TTC549 (cell line): ENCODE data around the gene MAP1S.
"Not testable (repeated sequence)": the region's sequence is repeated elsewhere in the genome, so short reads cannot be mapped to it uniquely, and the experiment has no call there.

Source experiments
- FAIRE-seq: peaks from 2 replicates; lab custom pipeline; 2012; peaks lifted over from hg19 to GRCh38; lab: Jason Lieb, UNC

Gene MAP1S

DNA sequence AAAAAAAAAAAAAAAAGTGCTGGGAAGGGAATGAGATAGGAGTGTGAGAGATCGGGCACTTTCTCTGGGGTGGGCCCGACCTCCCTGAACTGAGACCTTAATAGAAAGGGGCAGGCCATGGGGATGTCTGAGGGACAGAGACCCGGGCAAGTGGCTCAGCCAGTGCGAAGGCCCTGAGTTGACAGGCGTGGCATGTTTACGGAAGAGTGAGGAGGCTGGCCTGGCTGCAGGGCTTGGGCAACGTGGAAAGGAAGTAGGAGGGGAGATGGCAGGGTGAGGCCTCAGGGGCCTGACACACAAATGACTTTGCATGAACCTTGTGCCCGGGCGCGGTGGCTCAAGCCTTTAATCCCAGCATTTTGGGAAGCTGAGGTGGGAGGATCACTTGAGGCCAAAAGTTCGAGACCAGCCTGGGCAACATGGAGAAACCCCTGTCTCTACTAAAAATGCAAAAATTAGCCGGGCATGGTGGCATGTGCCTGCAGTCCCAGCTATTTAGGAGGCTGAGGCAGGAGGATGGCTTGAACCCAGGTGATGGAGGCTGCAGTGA, 45.9 kb downstream of the MAP1S start:
- no peak for FAIRE-seq

DNA sequence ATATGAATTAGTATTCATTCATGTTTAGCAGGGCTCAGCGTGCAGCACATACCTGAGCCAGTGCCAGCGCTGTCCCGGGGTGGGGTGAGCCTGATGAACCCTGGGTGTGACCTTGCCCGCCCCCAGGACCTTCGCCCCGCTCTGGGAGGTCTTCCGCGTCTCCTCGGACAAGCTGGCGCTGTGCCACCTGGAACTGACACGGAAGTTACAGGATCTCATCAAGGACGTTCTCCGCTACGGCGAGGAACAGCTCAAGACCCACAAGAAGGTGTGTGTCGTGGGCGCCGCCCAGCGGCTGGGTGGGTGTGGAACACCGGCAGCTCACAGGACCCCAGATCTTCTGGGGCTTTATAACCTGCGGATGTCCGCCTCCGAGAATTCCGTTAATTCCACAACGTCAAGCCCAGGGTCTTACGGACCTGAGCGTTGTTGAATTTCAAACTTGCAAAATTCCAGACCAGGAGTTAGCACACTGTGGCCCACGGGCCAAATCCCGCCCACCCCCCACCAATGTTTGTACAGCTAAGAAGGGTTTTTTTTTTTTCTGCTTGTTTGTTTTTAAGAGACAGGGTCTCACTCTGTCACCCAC, 47.4 kb downstream of the MAP1S start:
- no peak for FAIRE-seq

DNA sequence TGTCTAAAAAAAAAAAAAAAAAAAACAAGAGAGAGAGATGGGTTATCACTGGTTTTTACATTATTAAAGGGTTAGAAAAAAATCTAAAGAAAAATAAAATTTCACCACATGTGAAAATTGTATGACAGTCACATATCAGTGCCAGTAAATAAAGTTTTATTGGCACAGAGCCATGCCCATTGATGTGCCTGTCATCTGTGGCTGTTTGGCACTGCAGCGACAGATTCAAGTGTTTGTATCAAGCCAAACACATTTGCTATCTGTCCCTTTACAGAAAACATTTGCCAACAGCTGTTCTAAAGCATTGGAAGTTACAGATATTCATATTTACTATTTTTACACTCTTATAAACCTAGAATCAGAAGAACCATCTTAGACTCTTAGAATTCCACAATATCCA, 48.3 kb downstream of the MAP1S start:
- FAIRE-seq, result no peak

DNA sequence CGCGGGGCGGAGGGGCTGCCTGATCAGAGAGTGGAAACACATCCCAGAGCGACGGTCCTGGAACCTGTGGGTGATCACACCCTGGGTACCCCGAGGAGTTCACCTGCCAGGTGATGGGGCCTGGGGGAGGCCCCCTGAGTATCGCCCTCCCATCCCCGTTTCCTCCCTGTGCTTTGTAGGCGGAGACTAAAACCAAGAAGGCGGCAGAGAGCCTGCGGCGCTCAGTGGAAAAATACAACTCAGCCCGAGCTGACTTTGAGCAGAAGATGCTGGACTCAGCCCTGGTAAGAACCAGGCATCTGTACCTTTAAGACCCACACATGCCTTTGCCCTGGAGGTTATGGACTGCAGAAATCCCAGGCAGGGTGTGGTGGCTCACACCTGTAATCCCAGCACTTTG, 51.3 kb downstream of the MAP1S start:
- FAIRE-seq, result no peak

GRCh38 chr19:17772172-17772571, 52.9 kb downstream of the MAP1S start:
- no peak for FAIRE-seq

- FAIRE-seq, result no peak
Observed at GRCh38 chr19:17775245-17775927, 56.1 kb downstream of the MAP1S start.

DNA sequence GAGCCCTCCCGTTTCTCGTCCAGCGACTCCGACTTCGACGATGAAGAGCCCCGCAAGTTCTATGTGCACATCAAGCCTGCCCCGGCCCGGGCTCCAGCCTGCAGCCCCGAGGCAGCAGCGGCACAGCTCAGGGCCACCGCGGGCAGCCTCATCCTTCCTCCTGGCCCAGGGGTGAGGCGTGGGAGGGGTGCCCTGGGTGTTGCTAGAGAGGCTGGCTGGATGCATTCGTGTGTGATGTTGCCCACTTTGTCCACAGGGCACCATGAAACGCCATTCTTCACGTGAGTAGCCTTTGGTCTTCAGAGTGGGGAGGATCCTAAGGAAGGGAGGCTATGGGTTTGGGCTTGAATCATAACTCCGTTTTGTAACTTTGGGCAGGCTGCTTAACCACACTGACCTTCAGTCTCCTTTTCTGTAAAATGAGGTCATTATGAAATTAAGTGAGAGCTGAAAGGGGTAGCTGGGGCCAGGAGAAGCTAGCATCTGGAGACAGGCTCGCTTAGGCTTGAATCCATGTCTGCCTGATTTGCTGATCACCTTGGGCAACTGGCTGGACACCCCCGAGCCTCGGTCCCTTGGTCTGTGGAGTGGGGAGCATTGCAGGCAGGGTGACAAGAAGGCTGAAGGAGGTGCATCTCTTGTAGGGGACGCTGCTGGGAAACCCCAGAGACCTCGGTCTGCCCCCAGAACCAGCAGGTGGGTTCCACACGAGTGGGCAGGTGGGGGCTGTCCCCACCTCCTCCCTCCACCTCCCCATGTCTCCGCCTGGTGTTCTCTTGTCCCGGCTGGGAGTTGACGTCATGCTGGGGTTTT, 56.9 kb downstream of the MAP1S start:
- FAIRE-seq, result no peak

- FAIRE-seq, result not testable (repeated sequence)
Observed at GRCh38 chr19:17777840-17778239, 58.6 kb downstream of the MAP1S start.

DNA sequence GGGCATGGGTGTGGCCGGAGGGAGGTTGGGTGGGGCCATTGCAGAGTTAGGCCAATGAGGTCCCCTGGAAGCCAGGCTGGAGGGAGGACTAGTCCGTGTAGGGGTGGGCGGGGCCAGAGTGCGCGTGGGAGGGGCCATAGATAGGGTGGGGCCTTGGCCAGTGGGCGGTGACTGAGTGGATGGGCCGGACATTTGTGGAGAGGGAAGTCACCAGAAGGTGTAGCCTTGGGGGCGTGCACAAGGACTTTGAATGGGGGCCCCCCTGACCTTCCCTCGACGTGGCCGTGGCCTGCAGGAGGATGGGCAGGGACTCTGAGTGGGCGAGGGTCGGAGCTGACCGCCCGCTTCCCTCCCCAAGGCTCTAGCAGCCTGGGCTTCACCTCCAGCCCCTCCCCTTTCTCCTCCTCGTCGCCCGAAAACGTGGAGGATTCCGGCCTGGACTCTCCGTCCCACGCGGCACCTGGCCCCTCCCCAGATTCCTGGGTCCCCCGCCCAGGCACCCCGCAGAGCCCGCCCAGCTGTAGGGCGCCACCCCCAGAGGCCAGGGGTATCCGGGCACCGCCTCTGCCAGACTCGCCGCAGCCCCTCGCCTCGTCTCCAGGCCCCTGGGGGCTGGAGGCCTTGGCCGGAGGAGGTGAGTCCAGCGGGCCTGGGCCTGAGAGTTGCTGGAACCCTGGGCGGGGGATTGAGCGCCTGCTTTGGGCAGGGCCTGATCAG, 59.1 kb downstream of the MAP1S start:
- no peak for FAIRE-seq

- FAIRE-seq, result no peak
Observed at GRCh38 chr19:17778968-17779929, 60.0 kb downstream of the MAP1S start.

DNA sequence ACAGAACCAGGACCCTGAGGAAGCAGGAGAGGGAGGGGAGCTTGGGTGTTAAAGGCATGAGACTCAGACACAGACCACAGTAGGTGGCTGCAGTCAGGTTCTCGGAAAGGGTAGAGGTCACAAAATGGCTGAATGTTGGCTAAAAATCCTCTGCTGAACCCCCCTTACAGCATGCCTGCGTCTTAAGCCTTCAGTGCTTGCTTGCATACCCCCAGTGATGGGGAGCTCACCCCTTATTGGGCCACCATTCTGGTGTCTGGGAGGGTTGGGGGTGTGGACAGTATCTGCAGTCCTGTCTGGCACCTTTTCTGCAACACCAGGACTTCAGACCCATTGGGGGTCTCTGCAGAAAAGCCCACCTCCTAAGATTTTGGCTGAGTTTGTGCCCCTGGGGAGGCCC, 61.5 kb downstream of the MAP1S start:
- no peak for FAIRE-seq

DNA sequence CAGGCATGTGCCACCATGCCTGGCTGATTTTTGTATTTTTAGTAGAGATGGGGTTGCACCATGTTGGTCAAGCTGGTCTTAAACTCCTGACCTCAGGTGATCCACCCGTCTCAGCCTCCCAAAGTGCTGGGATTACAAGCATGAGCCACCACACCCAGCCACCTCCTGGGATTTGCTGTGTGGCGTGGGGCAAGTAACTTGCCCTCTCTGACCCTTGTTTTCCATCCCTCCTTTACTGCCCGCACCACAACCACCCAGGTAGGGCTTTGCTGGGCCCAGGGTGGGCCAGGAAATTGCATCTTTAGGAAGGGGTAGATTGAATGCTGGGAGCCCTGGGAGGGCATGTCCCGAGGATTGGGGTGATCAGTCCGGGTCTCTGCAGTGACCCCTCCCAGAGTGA, 64.4 kb downstream of the MAP1S start:
- FAIRE-seq, result not testable (repeated sequence)
